Ectodermal cell (in vitro differentiated cells): ENCODE results near the gene TMTC1.

Experiments used
- H3K27ac ChIP-seq: 2 replicates; pipeline ENCODE4 v1.7.0; 2013; ENCODE audit warnings: mild to moderate bottlenecking, low read depth, low read length; ENCODE audit not compliant: insufficient read depth, poor library complexity, severe bottlenecking
- H3K27me3 ChIP-seq: 2 replicates; pipeline ENCODE4 v1.7.0; 2013; ENCODE audit warnings: mild to moderate bottlenecking, low read length; ENCODE audit not compliant: insufficient read depth, control insufficient read depth, poor library complexity, severe bottlenecking
- H3K36me3 ChIP-seq: one replicate; pipeline ENCODE4 v1.7.0; 2013; ENCODE audit warnings: low read length; ENCODE audit not compliant: control insufficient read depth, insufficient read depth
- H3K4me1 ChIP-seq: one replicate; pipeline ENCODE4 v1.7.0; 2013; ENCODE audit warnings: low read length; ENCODE audit not compliant: control insufficient read depth, insufficient read depth
- H3K4me3 ChIP-seq: 2 replicates; pipeline ENCODE4 v1.7.0; 2013; ENCODE audit warnings: low read depth, low read length, control low read depth; ENCODE audit not compliant: insufficient read depth
- H3K9me3 ChIP-seq: 2 replicates; pipeline ENCODE4 v1.7.0; 2013; ENCODE audit warnings: mild to moderate bottlenecking, low read length, moderate library complexity; ENCODE audit not compliant: control insufficient read depth
- WGBS, 2 experiments: methylation state at CpG; one replicate each; pipeline ENCODE4 v1.1.7; 2013; ENCODE audit warnings: missing lambda C conversion rate in 2 of 2; 5-methylcytosine and 5-hydroxymethylcytosine counted together

Gene TMTC1

DNA sequence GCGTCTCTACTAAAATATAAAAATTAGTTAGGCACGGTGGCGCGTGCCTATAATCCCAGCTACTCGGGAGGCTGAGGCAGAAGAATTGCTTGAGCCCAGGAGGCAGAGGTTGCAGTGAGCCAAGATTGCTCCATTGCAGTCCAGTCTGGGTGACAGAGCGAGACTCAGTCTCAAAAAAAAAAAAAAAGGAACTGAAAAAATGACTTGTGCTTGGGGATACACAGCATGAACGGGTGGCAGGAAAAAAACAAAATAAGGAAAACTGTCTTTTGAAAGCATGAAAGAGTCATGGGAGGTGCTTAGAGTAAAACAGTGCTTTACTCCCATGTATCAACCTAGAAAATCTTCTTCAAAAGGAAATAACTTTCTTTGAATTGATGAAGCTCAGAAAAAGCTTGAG is 80.8 kb downstream of the TMTC1 start:
- H3K4me1 ChIP-seq = peaks cover 11% of the 10 kb centered on the region

DNA sequence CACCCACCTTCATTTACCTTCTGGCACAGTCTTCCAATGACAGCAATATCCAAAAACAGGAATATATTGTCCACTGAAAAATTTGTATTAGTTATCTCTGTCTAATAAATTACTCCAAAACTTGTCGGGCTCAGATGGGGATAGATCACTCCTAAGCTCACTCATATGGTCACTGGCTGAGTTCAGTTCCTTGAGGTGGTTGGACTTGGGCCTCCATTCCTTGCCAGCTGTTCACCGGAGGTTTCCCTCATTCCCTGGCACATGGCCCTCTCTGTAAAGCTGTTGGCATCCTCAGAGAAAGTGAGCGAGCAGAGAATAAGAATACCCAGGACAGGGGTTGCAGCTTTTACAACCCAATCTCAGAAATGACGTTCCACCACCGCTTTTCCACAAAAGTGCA is 81.5 kb downstream of the TMTC1 start:
- WGBS, 2 experiments = 91 to 95% methylated on average over 5 of the region's 5 CpGs
- no peaks in the 10 kb centered on the region for H3K36me3 ChIP-seq
- no peak overlapping the region for H3K4me3 ChIP-seq
- H3K4me1 ChIP-seq = peaks cover 11% of the 10 kb centered on the region
- no peaks in the 10 kb centered on the region for H3K27me3 ChIP-seq
- H3K27ac ChIP-seq = no peak overlapping the region
- H3K9me3 ChIP-seq = no peaks in the 10 kb centered on the region

More for the DNA sequence above, 80.8 kb downstream of the TMTC1 start:
- 91 to 94% methylated on average over 7 of the region's 7 CpGs for WGBS, 2 experiments
- Histone ChIP-seq H3K9me3 (no peaks in the 10 kb centered on the region), H3K4me3 (no peak overlapping the region), H3K27ac (no peak overlapping the region), H3K27me3 (no peaks in the 10 kb centered on the region), H3K36me3 (no peaks in the 10 kb centered on the region)

DNA sequence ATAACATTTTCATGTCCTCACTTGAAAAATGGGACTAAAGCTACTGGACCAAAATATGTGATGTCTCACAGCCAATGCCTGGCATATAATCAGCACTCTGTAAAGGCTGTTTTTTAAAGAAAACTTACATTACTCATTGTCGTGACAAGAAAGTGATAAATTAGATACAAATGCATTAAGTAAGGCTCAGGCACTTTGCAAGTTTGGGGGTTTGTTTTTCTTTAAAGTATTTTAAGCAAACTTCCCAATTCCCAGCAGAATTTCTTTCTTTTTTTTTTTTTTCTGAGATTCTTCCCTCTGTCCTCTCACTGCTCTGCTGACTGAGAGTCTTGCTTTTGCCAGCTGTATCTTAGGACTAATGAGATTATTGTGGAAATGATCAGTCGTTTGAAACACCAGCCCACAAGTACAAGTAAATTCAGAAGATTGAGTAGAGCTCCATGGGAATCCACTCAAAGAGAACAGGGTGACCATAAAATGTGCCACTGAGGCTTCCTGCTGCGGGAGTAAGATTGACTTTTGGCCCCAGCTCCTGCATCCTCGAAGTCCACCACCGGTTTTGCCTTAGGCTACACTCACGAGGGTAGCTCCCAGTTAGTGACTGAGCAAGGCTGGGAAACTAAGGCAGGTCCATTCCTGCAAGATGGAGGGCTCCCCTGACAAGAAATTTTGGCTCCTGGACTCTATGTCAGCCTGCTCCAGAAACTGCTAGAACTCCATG is 82.8 kb downstream of the TMTC1 start:
- Histone ChIP-seq H3K9me3 (no peaks in the 10 kb centered on the region), H3K27ac (no peak overlapping the region), H3K27me3 (no peaks in the 10 kb centered on the region), H3K4me1 (peaks cover 11% of the 10 kb centered on the region), H3K4me3 (no peak overlapping the region), H3K36me3 (no peaks in the 10 kb centered on the region)
- 83 to 89% methylated on average over 6 of the region's 6 CpGs for WGBS, 2 experiments

DNA sequence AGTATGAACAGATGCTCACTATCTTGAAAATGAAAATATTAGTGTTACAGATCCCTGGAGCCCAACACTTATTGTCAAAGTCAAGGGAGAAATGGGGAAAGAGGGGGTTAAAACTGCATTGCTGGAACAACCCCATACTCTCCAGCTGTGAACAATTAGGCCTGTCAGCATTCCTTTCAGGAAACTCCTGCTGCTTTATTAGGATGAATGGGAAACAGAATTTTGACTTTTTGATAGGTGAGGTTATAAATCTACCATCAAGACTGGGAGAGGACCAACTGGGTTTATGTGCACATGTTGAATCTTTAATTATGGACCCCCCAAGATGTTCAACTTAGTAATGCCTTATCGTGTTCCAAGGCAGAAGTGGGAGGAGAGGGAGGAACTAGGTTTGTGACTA is 85.0 kb downstream of the TMTC1 start:
- Histone ChIP-seq H3K9me3 (no peaks in the 10 kb centered on the region), H3K27ac (no peak overlapping the region), H3K4me1 (peaks cover 11% of the 10 kb centered on the region), H3K36me3 (no peaks in the 10 kb centered on the region), H3K27me3 (no peaks in the 10 kb centered on the region), H3K4me3 (no peak overlapping the region)
- 29 to 32% methylated on average over 1 of the region's 1 CpG for WGBS, 2 experiments

DNA sequence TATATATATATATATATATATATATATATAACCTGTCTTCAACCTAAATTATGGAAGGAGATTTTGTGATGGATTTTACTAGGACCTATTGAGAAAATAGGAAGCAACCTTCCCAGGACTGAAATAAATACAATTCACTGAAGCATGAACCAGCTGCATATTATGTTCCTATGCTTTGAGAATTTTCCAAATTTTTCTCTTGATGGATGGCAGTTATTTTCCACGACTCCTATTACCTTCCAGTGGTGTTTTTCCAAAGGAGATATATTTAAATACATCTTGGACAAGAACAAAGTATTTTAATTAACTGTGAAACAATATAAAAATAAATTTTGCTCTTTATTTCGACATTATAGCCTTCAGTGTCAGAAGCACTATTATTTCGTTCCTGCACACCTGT is 87.9 kb downstream of the TMTC1 start:
- no peaks in the 10 kb centered on the region for H3K9me3 ChIP-seq
- no peak overlapping the region for H3K27ac ChIP-seq
- no peak overlapping the region for H3K4me3 ChIP-seq
- H3K36me3 ChIP-seq = no peaks in the 10 kb centered on the region
- H3K27me3 ChIP-seq = no peaks in the 10 kb centered on the region
- peaks cover 11% of the 10 kb centered on the region for H3K4me1 ChIP-seq
- 92% methylated on average over 3 of the region's 3 CpGs; no CpG with 5 or more reads in 1 of the 2 experiments for WGBS, 2 experiments

DNA sequence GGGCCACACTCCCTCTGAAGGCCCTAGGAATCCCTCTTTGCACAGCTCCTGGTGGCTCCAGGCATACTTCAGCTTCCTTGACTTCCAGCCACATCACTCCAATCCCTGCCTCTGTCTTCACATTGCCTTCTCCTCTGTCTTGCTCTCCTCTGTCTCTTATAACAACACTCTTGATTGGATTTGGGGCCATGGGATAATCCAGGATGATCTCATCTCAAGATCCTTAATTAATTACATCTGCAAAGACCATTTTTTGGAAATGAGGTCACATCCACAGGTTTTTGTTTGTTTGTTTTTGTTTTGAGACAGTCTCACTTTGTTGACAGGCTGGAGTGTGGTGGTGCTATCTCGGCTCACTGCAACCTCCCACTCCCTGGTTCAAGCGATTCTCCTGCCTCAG is 88.7 kb downstream of the TMTC1 start:
- no peak overlapping the region for H3K27ac ChIP-seq
- no peaks in the 10 kb centered on the region for H3K36me3 ChIP-seq
- H3K4me3 ChIP-seq = no peak overlapping the region
- H3K9me3 ChIP-seq = no peaks in the 10 kb centered on the region
- WGBS, 2 experiments = 88 to 94% methylated on average over 2 of the region's 2 CpGs
- no peaks in the 10 kb centered on the region for H3K27me3 ChIP-seq
- peaks cover 11% of the 10 kb centered on the region for H3K4me1 ChIP-seq

DNA sequence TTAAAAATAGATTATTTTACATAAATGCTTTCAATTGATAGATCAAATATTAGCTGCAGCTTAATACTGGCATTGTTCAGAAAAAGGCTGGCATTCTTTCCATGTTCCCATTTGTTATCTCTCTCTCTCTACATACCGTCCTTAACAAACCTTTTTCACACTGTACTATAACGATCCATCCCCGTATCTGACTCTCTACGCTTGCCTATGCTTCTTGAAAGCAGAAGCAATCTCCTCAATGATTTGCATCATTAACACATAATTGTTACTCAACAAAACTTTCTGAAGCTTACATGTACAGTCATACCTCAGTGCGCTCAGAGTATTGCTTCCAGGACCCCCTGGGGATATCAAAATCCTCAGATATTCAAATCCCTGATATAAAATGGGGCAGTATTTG is 89.7 kb downstream of the TMTC1 start:
- WGBS, 2 experiments = 93 to 94% methylated on average over 5 of the region's 5 CpGs
- no peaks in the 10 kb centered on the region for H3K9me3 ChIP-seq

DNA sequence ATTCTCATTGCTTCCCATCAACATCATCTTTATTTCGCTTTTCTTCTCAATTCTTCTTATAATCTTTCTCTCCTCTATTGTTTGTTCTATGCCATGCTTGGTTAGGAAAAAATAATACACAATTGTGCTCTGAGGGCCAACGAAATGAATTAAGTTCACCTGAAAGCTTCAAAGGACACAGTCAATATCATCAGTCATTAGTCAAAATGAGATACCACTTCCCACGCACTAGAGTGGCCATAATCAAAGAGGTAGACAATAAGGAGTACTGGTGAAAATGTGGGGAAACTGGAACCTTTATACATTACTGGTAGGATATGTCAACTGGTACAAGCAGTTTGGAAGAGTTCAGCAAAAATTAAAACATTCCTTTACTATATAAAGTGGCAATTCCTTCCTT is 91.5 kb downstream of the TMTC1 start:
- no peak overlapping the region for H3K27ac ChIP-seq
- WGBS, 2 experiments = 88 to 94% methylated on average over 2 to 3 of the region's 3 CpGs
- H3K4me1 ChIP-seq = no peaks in the 10 kb centered on the region
- no peak overlapping the region for H3K4me3 ChIP-seq
- no peaks in the 10 kb centered on the region for H3K36me3 ChIP-seq
- no peaks in the 10 kb centered on the region for H3K9me3 ChIP-seq
- H3K27me3 ChIP-seq = no peaks in the 10 kb centered on the region

More for the DNA sequence above, 89.7 kb downstream of the TMTC1 start:
- H3K4me1 ChIP-seq = peaks cover 8% of the 10 kb centered on the region
- H3K27me3 ChIP-seq = no peaks in the 10 kb centered on the region
- H3K4me3 ChIP-seq = no peak overlapping the region
- no peak overlapping the region for H3K27ac ChIP-seq
- no peaks in the 10 kb centered on the region for H3K36me3 ChIP-seq

DNA sequence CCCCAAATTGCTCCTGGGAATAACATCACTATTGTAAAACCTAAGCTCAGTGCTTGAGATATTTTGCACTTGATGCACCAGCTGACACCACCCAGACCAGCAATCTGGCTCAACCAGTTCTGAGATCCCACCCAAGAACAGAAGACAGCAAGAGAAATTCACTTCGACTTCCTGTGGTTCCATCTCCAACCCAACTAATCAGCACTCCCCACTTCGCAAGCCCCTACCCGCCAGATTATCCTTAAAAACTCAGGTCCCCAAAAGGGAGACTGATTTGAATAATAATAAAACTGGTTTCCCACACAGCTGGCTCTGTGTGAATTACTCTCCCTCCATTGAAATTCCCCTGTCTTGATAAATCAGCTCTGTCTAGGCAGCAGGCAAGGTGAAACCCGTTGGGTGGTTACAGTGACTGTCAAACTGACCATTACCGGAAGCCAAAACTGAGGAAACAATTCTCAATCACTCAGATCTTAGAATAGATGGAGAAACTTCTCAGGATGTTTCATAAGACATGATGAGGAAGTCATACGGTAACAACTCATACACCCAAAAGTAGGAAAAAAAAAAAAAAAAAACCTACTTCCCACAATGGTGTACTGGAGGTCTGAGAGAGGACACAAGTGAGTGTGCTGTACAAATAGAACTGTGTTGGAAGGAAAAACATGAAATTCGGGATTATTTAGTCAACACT is 92.4 kb downstream of the TMTC1 start:
- Histone ChIP-seq H3K27me3 (no peaks in the 10 kb centered on the region), H3K4me1 (no peaks in the 10 kb centered on the region), H3K9me3 (no peaks in the 10 kb centered on the region), H3K36me3 (no peaks in the 10 kb centered on the region), H3K4me3 (no peak overlapping the region), H3K27ac (no peak overlapping the region)
- WGBS, 2 experiments = 22 to 24% methylated on average over 6 of the region's 7 CpGs

DNA sequence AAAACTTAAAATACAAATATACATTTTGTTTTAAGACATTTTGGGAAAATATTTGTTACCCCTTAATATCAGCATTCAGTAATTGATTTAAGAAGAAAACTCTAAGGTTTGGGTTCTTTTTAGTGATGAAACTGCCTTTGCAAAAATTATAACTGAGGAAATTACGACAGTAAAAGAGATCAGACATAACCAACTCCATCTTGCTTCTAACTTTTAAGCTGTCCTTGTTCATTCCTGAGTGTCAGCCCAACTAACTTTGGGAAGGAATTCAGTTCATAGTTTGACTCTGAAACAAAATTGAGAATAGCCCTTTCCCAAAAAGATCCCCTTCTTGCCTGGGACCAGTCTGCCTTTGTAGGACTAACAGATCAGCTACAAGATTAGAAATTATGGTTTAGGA is 93.0 kb downstream of the TMTC1 start:
- Histone ChIP-seq H3K27ac (no peak overlapping the region), H3K36me3 (no peaks in the 10 kb centered on the region), H3K4me3 (no peak overlapping the region), H3K27me3 (no peaks in the 10 kb centered on the region), H3K4me1 (no peaks in the 10 kb centered on the region), H3K9me3 (no peaks in the 10 kb centered on the region)
- WGBS, 2 experiments = 74 to 100% methylated on average over 1 of the region's 1 CpG
